K562 (cell line): Measurements from ENCODE around the gene KDM2A.

ENCODE experiments used
- HSF4 ChIP-seq: fragments of 250-450 bp; sonication (Bioruptor Pico); IDR thresholded peaks from 2 replicates; pipeline ENCODE4 v2.1.2; 2022; ENCODE audit warnings: mild to moderate bottlenecking, moderate library complexity, borderline replicate concordance
- KAT2B ChIP-seq: IDR thresholded peaks from one replicate; pipeline ENCODE4 v1.6.1; 2012; ENCODE audit warnings: low read depth, mild to moderate bottlenecking, control low read depth, inconsistent platforms, low read length, moderate library complexity
- RAD21 ChIP-seq, 2 experiments: fragments of 250-450 bp in 1 of 2; fragments of 450-650 bp in 1 of 2; sonication (Bioruptor Pico) in 1 of 2; formaldehyde crosslinking in 1 of 2; IDR thresholded peaks in 1 of 2; conservative IDR thresholded peaks in 1 of 2; 2 replicates each; pipeline versions ENCODE4 v1.4.0 to v1.8.0; 2020 to 2022; ENCODE audit warnings: mild to moderate bottlenecking in 2 of 2, moderate library complexity in 1 of 2
- TFE3 ChIP-seq: fragments of 450-650 bp; formaldehyde crosslinking; IDR thresholded peaks from 2 replicates; pipeline ENCODE4 v1.4.0; 2020; ENCODE audit warnings: mild to moderate bottlenecking, mixed read lengths
- ZNF280B ChIP-seq: fragments of 250-450 bp; sonication (Bioruptor Pico); IDR thresholded peaks from 2 replicates; pipeline ENCODE4 v1.5.1; 2021; ENCODE audit warnings: mild to moderate bottlenecking

GRCh38 chr11:67301951-67302516 lies 183.0 kb downstream of the KDM2A start:
- TF ChIP-seq RAD21 (CRISPR knock-in tag; conservative IDR thresholded peaks at IDR 0.05 in 1 of 2, IDR thresholded peaks at IDR 0.05 in 1 of 2) (no peak), ZNF280B (CRISPR knock-in tag) (no peak), TFE3 (CRISPR knock-in tag) (no peak), HSF4 (no peak), KAT2B (no peak)
